Measurements from ENCODE around the gene HES1. TPM values are rescaled to one million over a fixed set of nuclear protein-coding genes. Genes with fewer than 3 reads are reported as not detected.

Gene HES1
- total RNA-seq, 3 donors from 2014 or later = 60.9 to 116 (median 99.0) TPM

- Histone ChIP-seq H3K9me3 (no peaks in the 10 kb centered on the region), H3K4me1 (ENCODE audit: low read depth) (peaks cover 48% of the 10 kb centered on the region), H3K36me3 (ENCODE audit: low read depth) (no peaks in the 10 kb centered on the region), H3K4me3 (peak overlapping the region; percentile 59)
- DNase-seq (peak; percentile 64 to 88 (median 79)), ATAC-seq (peak; percentile 3)
- TF ChIP-seq, protein P1, sequence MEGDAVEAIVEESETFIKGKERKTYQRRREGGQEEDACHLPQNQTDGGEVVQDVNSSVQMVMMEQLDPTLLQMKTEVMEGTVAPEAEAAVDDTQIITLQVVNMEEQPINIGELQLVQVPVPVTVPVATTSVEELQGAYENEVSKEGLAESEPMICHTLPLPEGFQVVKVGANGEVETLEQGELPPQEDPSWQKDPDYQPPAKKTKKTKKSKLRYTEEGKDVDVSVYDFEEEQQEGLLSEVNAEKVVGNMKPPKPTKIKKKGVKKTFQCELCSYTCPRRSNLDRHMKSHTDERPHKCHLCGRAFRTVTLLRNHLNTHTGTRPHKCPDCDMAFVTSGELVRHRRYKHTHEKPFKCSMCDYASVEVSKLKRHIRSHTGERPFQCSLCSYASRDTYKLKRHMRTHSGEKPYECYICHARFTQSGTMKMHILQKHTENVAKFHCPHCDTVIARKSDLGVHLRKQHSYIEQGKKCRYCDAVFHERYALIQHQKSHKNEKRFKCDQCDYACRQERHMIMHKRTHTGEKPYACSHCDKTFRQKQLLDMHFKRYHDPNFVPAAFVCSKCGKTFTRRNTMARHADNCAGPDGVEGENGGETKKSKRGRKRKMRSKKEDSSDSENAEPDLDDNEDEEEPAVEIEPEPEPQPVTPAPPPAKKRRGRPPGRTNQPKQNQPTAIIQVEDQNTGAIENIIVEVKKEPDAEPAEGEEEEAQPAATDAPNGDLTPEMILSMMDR (IDR thresholded peaks at IDR 0.05) = no peak
- intact Hi-C loops (cut with DNase I, micrococcal nuclease) = loop anchor here (5.0 to 10.0 kb wide), 4 partner anchors 63 to 355 kb away; no protein-coding TSS in a partner anchor
Observed at GRCh38 chr3:194137506-194138474, 1.8 kb downstream of the HES1 start.

DNA sequence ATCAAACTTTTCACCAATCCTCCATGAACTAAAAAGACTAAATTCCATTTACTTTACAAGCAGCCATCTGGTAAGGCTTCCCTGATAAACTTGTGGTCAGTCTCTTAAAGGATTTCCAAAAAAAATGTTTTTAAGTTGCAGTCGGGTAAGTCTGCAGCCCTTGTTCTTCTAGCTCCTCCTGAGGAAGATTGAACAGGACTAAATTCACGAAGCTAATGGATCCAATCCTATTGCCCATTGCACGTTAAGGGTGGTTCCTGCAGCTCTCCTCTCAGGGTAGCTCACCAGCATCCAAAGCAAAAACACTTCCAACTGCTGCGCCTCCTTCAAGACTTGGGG is 2.8 kb downstream of the HES1 start:
- intact Hi-C loops (cut with DNase I, micrococcal nuclease) = loop anchor here (5.0 to 10.0 kb wide), 4 partner anchors 64 to 356 kb away; no protein-coding TSS in a partner anchor
- Histone ChIP-seq H3K36me3 (ENCODE audit: low read depth) (no peaks in the 10 kb centered on the region), H3K9me3 (no peaks in the 10 kb centered on the region), H3K4me1 (ENCODE audit: low read depth) (peaks cover 41% of the 10 kb centered on the region), H3K4me3 (no peak overlapping the region)
- ATAC-seq (no peak), DNase-seq (peak in 1 of 3 donors; percentile 14)
- TF ChIP-seq, protein P1 (IDR thresholded peaks at IDR 0.05) = no peak

GRCh38 chr3:194139071-194139813 is 3.3 kb downstream of the HES1 start:
- Histone ChIP-seq H3K4me3 (no peak overlapping the region), H3K4me1 (ENCODE audit: low read depth) (peaks cover 41% of the 10 kb centered on the region), H3K9me3 (no peaks in the 10 kb centered on the region), H3K36me3 (ENCODE audit: low read depth) (no peaks in the 10 kb centered on the region)
- intact Hi-C loops (cut with DNase I, micrococcal nuclease) = loop anchor here (5.0 to 10.0 kb wide), 4 partner anchors 64 to 357 kb away; no protein-coding TSS in a partner anchor
- DNase-seq (peak; percentile 45 to 62 (median 50)), ATAC-seq (no peak)
- TF ChIP-seq, protein P1 (IDR thresholded peaks at IDR 0.05) = no peak

DNA sequence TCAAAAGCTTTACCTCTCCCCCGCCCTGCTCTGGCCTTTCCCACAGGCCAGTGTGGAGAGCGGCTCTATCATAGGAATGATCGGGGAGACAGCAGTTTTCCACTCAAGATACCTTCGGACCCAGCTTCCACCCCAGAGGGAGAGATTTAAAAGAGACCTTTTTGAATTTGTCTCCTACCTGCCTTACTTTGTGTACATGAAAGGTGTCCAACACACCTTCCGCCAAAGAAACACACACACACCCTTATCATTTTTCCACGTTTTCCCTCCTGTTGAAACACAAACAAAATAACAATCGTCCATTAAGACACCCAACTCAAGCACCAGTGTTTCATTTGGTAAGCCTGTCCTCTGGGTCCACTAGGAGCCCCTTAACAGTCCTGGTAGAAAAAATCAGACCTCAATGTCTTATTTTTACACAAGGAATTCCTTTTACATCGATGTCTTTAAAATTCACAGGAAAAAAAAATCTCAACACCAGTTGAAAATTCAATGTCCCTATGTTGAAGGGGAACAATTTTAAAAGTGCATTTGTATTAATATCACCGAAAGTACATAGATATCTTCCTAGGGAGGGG is 4.0 kb downstream of the HES1 start:
- ATAC-seq (no peak), DNase-seq (no peak)
- Histone ChIP-seq H3K9me3 (no peaks in the 10 kb centered on the region), H3K4me1 (ENCODE audit: low read depth) (peaks cover 41% of the 10 kb centered on the region), H3K4me3 (no peak overlapping the region), H3K36me3 (ENCODE audit: low read depth) (no peaks in the 10 kb centered on the region)
- intact Hi-C loops (cut with DNase I, micrococcal nuclease) = loop anchor here (5.0 to 10.0 kb wide), 4 partner anchors 65 to 358 kb away; no protein-coding TSS in a partner anchor
- TF ChIP-seq, protein P1 (IDR thresholded peaks at IDR 0.05) = no peak

Measured in mucosa of descending colon (tissue), 3 donors.